Fibroblast of lung (primary cell): ENCODE data around the gene CCDC102A.

Experiments used
- EZH2 ChIP-seq: IDR thresholded peaks from 2 replicates; pipeline ENCODE4 v1.5.1; 2012; ENCODE audit warnings: low read length, control low read depth, mild to moderate bottlenecking; ENCODE audit errors: missing control alignments
- TF ChIP-seq, protein P1 (sequence below), 2 donors: IDR thresholded peaks in 1 of 2; conservative IDR thresholded peaks in 1 of 2; 1 replicate in 1 of 2; 2 replicates in 1 of 2; pipeline ENCODE4 v1.5.1; 2011 to 2012; ENCODE audit warnings: low read length in 2 of 2, control low read depth in 1 of 2, inconsistent platforms in 1 of 2, low read depth in 1 of 2, mild to moderate bottlenecking in 1 of 2

- TF ChIP-seq, protein P1, sequence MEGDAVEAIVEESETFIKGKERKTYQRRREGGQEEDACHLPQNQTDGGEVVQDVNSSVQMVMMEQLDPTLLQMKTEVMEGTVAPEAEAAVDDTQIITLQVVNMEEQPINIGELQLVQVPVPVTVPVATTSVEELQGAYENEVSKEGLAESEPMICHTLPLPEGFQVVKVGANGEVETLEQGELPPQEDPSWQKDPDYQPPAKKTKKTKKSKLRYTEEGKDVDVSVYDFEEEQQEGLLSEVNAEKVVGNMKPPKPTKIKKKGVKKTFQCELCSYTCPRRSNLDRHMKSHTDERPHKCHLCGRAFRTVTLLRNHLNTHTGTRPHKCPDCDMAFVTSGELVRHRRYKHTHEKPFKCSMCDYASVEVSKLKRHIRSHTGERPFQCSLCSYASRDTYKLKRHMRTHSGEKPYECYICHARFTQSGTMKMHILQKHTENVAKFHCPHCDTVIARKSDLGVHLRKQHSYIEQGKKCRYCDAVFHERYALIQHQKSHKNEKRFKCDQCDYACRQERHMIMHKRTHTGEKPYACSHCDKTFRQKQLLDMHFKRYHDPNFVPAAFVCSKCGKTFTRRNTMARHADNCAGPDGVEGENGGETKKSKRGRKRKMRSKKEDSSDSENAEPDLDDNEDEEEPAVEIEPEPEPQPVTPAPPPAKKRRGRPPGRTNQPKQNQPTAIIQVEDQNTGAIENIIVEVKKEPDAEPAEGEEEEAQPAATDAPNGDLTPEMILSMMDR (conservative IDR thresholded peaks at IDR 0.05 in 1 of 2, IDR thresholded peaks at IDR 0.05 in 1 of 2; ENCODE audit: low read depth in 1 of 2, low read length in 2 of 2): no peak
- TF ChIP-seq EZH2: no peak
These were observed 51.8 kb downstream of the CCDC102A start for GRCh38 chr16:57484515-57485005.
